HG03280 (cell line): ENCODE data around the gene ODAD3.
"Not testable (repeated sequence)": the region's sequence is repeated elsewhere in the genome, so short reads cannot be mapped to it uniquely, and the experiment has no call there.

ENCODE experiments used
- ATAC-seq: cut with Tn5 transposase; IDR thresholded peaks from one replicate; pipeline ENCODE4 v1.9.1; 2021; ENCODE audit warnings: mild to moderate bottlenecking, moderate library complexity; ENCODE audit not compliant: unreplicated experiment

Gene ODAD3

DNA sequence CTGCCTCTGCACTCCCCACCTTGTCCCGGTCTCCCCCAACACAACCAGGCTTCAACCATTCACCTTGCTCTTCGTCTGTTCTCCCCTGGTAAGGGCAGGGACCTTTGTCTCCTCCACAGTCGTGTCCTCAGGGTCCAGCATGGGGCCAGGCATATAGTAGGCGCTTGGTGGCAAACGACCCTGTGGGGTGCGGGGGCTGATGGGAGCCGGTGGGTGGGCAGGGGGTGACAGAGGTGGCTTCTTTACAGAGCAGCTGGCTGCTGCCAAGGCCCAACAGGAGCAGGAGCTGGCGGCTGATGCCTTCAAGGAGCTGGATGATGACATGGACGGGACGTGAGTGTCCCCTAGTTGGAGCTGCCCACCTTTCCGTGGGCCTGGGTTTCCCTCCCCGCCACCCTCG lies 10.2 kb upstream of the ODAD3 start:
- no peak for ATAC-seq

DNA sequence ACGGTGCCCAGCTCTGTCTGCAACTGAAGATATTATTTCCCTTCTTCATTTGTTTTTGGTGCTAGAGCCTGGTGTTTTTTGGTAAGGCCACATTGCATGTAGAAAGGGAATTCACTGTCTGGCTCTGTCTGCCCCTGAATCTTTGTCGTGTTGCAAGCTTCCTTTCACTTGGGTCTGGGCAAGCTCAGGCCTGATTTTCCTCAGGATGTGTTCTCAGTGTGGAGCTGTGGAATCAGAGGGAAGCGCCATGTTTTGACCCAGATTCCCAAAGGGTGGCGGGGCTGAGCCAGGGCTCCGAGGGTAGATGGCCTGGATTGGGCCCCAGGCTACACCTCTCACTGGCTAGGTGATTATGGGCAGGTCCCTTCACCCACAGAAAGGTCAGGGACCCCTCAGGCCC lies 9.1 kb upstream of the ODAD3 start:
- no peak for ATAC-seq

DNA sequence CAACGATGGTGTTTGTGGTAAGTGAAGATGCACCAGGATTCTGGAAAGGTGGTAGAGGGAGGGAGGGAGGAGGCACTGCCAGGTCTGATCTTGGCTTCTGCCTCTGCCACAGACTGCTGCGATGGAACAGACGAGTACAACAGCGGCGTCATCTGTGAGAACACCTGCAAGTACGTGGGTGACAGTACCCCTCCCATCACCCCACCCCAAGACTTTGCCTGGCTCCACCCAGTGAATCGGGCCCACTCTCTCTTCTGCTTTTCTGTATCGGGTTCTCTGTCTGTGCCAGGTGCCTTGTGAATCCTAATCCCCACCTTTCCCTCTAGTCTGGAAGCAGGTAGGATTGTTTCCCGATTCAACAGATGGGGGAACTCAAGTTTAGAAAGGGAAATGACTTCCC lies 3.0 kb upstream of the ODAD3 start:
- ATAC-seq: no peak

DNA sequence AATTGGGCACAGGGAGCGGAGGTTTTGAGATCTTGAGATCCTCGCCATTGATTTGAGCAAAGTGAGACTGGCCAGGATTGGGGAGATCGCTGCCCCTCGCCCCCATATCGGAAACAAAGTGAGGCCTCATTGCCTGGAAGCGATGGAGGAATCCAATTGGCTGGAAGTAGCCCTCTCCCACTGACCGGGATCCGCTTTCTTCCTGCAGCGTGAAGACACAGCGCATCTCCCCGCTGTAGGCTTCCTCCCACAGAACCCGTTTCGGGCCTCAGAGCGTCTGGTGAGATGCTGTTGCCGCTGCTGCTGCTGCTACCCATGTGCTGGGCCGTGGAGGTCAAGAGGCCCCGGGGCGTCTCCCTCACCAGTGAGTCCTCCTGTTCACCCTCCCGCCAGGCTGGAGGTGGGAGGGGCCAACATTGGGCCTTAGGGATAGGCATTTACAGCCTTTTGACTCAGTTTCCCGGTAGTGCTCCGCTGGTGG lies 952 bp upstream of the ODAD3 start:
- ATAC-seq: no peak

DNA sequence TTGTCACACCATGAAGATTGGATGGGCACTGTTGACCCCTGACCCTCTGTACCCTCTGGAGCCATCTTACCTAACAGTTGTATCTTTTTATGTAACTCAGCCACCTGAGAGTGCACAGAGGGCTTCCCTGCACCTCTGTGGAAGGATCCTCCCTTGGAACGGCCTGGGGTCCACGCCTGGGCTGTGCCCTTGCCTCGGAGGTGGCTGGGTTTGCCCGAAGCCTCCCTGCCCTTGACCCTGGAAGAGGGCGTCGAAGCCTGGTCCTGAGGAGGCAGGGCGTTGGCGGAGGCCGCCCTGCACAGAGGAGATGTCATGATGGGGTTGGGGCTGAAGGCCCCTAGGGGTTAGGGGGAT lies 241 bp downstream of the ODAD3 start:
- ATAC-seq: peak; percentile 14

DNA sequence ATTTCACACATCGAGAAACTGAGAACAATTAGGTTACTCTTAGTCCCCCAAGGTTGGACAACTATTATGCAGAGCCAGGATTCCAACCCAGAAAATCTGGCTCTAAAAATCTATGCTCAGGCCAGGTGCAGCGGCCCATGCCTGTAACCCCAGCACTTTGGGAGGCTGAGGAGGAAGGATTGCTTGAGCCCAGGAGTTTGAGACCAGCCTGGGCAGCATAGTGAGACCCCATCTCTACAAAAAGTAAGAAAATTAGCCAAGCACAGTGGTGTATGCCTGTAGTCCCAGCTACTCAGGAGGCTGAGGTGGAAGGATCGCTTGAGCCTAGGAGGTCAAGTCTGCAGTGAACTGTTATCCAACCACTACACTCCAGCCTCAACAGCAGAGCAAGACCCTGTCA lies 1.4 kb downstream of the ODAD3 start:
- ATAC-seq: not testable (repeated sequence)

DNA sequence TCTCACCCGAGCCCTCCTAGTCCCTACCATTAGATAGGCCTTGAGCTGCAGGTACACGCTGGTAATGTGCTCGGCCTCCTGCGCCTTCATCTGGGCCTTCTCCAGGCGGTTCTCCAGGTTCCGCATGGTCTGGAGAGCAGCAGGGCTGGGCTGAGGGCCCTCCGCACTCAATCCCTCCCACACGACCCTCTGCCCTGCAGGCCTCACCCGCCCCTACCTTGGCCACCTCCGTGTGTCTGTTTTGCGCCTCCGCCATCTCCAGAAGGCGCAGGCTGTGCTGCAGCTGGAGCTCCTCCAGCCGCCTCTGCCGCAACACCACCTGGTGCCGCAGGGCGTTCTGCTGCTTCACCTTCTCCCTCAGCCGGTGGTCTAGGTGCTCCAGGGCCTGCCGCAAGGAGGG lies 8.3 kb downstream of the ODAD3 start:
- ATAC-seq: no peak

DNA sequence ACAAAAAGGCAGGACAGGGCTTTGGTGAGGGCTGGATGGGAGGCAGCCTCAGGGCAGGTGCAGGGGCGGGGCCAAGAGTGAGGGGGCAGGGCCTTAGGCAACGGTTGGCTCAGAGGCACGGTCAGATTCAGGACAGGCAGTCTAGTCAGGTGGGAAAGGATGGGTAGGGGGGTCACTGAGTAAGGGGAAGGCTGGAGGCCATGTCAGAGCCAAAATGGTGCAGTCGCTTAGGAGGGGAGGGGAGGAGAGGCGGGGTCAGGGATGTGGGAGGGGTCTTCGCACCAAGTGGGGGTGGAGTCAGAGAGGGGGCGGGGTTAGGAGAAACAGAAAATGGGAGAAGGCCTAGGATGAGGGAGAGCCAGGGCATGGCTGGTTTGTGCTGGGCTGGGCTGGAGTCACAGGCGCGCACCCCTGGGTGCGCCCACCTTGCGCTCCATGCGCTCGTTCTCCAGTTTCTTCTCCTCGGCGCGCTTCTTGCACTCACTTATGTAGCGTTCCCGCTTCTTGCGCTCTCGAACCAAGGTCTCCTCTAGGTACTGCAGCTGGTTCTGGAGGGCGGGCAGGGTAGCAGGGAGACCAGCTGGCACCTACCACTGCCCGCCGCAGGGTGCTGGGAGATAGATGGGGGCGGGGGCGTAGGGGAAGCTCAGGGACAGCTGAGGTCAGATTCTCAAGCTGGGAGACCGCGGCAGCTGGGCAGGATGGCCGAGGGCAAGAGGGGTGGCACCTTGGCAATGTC lies 9.0 kb downstream of the ODAD3 start:
- no peak for ATAC-seq

DNA sequence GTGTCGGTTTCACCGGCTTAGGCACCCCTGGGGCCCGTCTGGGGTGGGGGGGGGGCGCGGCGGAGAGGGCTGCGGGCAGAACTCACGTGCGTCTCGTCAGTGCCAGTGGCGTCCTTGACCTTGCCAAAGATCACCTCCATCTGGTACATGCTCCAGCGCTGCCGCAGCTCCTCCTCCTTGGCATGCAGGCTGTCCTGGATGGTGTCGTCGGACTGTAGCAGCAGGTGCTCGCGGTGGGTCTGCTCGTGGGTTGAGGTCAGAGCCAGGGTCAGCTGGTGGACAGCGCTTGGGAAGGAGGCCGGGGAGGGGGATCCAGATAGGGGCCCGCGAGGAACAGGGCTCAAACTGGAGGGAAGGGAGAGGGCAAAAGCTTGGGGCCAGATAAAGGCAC lies 11.1 kb downstream of the ODAD3 start:
- ATAC-seq: no peak

DNA sequence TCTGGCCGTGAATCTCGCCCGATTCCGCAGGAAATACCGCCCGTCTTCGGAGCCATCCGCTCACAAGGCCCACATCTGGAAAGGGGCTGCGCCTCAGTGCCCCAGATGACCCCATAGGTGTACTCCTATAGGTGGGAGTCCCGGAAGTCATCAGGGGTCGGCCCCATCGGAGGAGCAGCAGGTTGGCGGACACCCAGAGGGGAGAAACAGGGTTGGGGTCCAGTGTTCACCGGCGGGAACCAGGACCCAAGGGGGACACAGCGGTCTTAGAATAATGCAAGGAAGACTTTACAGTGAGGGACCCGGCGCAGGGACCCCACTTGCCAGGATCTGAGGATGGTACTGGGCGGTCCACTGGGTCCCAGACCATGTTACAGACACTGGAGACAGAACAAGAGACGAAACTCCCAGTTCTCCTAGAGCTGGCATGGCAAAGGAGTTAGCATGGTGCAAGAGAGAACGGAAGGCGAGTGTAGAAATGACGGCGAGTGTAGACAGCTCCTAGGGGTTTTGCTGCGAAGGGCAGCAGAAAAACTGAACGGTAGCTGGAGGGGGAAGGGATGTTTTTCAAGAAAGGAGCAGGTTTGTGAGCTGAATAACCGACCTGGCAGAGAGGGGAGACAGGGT lies 11.6 kb downstream of the ODAD3 start:
- no peak for ATAC-seq

DNA sequence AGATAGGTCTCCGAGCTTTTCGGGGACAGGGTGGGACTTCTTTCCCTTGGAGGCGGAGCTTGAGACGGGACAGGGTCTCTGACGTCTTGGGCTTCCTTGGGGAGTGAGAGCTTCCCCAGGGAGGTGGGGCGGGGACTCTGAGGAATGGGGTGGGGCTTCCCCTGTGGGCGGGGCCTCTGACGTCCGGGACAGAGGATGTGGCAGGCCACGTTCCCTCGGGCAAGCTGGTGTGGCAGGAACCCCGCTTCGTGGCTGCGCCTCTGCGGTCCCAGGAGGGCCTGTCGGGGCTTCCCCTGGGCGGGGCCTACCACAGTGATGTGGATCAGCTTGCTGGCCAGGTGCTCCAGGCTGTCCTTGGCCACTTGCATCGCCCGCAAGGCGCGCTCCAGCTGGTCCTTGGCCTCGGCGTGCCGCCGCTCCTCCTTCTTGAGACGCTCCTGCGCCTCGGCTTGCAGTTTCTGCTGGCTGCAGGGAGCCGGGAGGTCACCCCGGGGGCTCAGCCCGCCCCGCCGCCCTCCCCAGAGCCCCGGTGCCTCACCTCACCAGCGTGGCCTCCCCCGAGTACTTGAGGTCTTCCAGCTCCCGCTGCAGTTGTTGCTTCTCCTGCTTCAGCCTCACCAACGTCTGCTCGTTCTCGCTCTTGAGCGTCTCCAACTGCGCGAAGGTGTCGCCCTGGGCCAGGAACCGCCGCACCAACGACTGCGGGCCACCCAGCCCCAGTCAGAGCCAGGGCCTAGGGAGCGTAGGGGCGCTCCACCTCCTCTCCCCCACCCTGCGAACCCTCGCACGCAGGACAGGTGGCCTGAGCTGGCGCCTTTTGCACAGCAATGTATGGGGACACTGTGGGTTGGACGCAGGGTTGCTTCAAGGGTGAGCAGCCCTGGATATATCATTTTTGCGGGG lies 12.5 kb downstream of the ODAD3 start:
- ATAC-seq: peak; percentile 58

DNA sequence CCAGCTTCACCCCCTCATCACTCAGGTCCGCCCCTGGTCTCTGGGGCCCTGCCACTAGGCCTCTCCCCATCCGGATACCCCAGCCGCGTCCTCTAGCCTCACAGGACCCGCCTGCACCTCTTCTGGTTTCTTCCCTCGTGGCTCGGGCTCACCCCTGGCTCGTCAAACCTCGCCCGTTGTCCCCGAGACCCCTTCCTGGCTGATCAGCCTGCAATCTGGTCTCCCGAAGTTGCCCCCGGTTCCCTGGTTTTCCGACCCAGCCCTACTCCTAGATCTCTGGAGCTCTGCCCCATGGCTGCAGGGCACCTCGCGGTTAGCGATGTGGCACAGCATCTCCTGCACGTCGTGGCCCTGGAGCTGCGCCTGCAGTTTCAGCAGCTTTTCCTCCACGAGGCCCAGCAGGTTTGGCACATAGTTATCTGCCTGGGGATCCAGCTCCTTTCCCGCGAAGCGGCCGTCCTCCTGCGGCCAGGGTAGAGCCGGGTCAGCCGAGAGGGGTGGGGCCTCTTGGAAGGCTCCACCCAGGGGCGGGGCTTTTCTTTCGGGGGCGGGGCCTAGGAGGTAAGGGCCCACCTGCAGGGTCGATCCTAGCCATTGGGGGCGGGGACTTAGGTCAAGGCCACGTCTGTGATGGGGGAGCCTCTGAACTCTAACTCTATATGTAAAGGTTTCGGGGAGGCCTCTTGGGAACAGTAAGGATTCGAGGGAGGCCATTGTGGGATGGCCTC lies 13.4 kb downstream of the ODAD3 start:
- ATAC-seq: peak; percentile 55

DNA sequence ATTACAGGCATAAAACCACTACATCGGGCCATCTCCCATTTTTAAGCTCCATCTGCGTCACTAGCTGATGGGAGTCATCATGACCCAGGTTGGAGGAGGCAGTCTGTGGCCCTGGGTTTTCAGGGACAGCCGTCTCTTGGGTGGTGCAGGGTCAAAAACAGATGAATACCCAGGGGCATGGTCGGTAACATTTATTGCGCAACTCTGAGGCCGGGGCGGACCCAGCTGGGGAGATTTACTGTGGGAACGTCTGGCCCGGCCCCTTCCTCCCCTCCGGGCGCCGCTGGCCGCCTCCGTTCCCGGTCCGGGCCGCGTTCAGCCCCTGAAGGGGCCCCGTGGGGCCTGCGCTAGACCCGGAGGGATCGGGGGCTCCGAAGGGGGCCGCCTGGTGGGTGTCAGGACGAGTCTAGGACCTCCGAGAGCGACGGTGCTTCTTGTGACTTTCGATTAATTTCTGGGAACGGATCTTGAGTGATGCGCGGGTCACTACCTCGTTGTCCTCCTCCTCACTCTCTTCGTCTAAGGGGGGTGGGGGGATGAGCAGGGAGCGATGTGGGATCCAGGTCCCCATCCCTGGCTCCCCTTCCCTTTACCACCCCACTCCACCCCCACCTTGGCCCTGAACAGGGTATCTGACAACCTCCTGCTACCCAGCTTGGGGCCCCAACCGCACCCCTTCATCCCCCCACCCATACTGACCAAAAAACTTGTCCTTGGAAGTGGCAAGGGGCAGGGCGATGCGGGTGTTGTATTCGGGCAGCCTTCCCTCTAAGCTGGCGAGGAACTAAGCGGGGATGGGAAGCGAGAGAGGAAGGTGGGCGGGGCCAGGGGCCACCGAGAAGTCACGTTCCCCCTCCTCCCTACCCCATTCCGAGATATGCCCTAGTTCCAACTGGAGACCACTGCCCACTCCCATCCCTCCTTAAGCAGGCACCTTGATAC lies 14.2 kb downstream of the ODAD3 start:
- no peak for ATAC-seq

DNA sequence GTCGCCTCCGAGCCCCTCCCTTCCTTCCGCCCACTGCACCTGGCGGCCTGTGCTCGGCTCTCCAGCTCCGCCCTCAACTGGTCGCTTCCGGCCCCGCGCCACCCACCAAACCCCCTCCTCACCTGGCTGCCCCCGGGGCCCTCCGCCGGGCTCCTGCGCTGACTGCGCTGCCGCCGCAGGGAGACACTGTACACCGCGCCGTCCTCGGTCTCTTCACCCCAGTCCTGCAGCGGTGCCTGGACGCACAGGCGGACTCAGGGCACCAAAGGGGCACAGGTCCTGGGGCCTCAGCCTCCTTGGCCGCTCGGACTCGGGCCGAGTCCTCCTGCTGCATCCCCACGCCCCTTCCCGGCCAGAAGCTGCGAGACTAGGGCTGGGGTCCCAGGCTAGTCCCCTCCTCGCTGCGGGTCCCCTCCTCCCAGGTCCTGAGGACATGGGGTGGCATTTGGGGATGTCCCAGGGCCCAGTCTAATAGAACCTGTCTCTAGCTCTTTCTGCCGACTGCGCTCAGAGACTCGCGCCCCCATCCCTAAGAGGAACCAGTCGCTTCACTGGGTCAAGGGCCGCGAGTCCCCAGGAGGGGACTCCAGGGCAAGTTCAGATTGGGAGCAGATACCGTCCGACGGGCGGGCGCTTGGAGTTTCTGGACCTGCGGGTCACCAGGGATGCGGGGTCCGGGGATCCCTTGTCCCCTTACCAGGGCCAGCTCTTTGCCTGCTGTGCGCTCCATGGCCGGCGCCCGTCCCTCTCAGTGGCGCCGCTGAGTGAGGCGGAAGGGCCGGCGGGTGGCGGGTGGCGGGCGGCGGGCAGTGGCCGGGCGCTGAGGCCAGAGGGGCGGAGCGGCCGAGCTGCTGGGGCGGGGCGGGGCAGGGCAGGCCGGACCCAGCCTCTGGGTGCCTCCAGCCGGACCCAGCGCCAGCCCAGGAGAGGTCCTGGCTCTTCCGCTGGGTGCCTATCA lies 16.1 kb downstream of the ODAD3 start, which contains the start of gene RGL3:
RGL3 (minus strand) TSS at position 766 of the 958 bp plus-strand sequence; CDS start at position 730, 36 bp downstream.
- no peak for ATAC-seq

DNA sequence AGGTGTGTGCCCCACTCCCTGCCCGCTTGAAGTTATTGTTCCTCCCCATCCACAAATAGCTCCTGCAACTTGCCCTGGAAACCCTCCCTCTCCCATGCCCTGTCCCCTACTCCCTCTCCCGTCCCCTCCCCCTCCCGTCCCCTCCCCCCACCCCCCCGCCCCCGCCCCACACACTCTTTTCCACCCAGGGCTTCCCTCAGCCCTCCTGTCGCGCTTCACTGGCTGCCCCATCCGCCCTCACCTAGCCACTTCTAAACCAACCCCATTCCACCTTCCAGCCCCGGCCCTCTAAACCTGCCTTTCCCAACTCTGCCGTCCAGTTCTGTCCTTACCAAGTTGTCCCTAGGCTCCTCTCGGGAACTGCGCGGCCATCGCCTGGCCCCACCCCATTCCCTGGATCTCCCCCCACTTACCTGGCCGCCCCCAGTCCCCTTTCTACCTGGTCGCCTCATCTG lies 16.8 kb downstream of the ODAD3 start:
- no peak for ATAC-seq

DNA sequence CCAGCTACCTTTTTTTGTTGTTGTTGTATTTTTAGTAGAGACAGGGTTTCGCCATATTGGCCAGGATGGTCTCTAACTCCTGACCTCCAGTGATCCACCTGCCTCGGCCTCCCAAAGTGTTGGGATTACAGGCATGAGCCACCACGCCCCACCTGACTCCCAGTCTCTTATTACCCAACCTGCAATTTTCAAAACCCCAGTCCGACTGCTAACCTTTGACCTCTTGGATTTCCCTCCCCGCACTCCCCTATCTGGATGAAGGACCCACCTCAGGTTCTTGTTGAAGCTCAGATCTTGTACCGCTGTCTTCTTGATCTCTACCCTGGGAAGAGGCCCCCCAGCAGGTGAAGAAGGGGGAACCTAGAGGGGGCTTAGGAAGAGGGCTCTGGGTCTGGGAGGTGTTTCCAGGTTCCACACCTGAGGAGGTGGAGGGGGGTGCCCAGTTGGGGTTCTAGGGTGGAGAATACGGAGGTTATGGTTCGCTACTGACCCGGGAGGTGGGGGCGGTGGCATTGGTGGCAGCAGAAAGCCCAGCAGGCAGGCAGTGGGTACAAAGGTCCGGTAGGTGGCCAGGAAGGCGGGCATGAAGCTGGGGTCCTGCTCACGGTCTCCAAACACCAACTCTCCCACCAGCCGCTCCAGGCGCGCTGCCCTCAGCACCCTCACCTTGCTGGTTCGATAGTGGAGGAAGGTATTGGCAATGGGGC lies 18.4 kb downstream of the ODAD3 start:
- ATAC-seq: no peak

DNA sequence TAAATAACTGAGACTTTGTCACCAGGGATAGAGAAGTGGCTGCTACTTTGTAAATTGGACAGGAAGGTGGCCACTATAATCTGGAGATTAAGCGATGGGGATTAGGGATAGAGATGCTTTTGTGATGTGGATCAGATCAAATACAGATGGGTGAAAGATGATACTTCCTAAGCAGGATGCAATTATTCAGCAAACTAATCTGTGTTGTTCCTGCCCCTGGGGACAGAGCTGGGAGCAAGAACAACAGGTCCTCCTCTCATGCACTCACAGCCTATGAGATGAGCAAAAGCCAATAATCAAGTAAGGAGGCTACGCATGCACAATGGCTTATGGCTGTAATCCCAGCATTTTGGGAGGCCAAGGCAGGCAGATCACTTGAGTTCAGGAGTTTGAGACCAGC lies 20.4 kb downstream of the ODAD3 start:
- ATAC-seq: no peak

DNA sequence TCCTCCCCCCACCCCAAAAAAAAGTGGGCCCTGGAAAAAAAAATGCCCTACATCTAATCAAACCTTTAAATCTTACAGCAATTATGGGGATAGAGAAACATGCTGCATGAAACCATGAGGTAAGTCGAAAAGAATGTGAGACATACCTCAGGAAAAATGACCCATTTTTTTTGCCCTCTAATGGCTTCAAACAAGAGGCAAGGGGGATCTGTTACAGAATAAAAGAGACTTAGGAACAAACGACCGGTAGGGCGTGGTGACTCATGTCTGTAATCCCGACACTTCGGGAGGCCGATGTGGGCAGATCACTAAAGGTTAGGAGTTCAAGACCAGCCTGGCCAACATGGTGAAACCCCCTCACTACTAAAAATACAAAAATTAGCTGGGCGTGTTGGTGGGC lies 24.2 kb downstream of the ODAD3 start:
- no peak for ATAC-seq
